Right kidney (tissue), 1 donor: ENCODE measurements around the gene CAB39.
"Not testable (repeated sequence)": the region's sequence is repeated elsewhere in the genome, so short reads cannot be mapped to it uniquely, and the experiment has no call there.

Source experiments
- DNase-seq: peaks from one replicate; pipeline ENCODE4 v3.0.0-alpha.2; 2016

The CAB39 gene

DNA sequence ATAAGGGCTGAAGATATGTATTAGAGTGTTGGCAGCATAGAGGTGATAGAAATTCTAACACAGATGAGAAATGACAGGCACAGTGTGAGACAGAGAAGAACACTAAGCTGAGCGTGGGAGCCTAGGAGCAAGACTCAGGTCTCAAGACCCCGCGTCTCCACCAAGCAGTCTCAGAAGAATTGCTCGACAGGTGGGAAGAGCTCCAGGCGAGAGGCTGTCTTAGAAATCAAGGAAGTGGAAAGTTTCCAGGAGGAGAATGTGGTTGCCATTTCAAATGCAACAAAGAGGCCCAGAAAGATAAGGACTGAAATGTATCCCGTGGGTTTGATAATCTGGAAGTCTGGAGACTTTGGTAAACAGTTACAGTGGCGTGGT is 31.5 kb upstream of the CAB39 start:
- no peak for DNase-seq

DNA sequence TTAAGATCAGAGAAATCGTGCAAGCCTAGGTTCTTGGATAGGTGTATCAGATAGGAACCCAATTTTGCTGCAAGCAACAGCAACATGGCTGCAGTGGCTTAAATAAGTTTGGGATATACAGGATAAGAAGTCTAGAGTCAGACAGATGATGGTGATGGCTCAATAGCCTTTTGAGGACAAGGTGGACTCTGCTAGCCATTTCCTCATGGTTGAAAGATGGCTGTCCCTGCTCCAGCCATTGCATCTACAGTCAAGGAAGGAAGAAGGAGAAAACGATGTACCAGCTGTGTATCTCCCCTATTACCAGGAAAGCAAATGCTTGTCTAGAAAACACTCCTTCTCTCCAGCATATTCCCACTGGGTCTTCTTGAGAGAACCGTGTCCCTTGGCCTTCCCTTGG is 30.1 kb upstream of the CAB39 start:
- no peak for DNase-seq

DNA sequence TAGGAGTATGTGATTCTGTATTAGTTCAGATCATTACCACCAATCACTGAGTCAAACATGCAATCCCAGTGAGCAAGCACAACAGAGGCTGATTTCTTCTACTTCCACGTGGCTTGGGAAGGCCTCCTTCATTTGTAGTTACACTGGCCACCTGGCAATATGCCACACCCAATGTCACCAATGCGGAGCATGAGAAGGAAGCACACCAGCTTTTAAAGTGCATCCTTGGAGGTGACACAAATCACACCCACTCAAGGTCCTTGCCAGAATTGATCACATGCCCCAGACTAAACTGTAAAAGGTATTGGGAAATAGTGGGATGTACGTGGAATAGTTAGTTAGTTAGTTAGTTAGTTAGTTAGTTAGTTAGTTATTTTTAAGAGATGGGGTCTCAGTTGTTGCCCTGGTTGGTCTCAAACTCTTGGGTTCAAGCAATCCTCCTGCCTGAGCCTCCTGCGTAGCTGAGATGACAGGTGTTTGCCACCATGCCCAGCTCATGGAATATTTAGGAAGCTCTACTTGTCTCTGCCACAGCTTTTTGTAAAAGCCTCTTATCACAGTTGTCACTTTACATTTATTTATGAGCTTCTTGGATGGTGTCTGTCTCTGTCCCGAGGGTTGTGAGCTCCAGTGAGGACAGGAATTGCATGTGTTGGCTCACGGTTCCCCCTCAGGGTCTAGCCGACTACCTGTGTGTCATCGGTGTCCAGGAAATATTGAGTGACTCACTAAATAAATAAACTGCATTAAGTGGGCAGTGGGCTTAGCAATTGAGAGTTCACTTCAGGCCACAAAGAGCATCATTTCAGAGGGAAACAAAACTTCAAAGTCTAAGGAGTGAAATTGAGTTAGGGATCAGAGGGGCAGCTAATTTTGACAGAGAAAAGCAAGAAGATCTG is 28.1 kb upstream of the CAB39 start:
- DNase-seq: no peak

GRCh38 chr2:230685178-230685577 is 27.5 kb upstream of the CAB39 start:
- DNase-seq: no peak

DNA sequence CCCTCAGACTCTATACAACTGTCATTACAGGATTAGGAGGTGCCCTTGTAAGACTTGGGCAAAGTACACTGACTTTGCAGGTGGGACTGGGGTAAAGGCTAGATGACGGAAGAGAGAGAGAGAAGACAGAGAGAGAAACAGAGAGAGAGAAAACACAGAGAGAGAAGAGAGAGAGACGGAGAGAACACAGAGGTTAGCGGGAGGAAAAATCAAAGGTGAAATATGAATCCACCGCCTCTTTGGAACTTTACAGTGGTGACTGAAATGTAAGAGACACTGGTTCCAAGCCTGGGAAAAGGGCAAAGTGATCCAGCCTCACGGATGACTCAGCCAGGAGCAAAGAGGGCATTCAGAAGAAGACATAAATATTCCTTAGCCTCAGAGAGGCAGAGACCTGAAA is 25.1 kb upstream of the CAB39 start:
- DNase-seq: no peak

DNA sequence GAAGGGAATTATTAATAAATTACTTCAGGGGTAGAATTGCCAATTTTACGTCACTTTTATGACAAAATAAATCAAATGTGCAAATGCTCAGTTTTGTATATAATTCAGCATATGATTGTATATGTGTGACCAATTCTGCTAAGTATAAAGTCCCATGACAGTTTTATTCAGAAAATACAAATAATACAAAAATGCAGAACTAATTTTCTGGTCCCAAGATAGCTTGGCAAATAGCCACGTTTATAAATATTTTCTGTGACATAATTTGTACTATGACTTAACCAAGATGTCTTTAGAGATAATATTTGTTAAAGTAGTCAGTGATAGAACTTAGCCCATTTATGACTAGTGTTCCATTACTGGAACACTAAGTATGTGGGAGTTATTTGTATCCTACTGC is 24.2 kb upstream of the CAB39 start:
- no peak for DNase-seq

- DNase-seq: no peak
These were observed 22.2 kb upstream of the CAB39 start for GRCh38 chr2:230690439-230690838.

DNA sequence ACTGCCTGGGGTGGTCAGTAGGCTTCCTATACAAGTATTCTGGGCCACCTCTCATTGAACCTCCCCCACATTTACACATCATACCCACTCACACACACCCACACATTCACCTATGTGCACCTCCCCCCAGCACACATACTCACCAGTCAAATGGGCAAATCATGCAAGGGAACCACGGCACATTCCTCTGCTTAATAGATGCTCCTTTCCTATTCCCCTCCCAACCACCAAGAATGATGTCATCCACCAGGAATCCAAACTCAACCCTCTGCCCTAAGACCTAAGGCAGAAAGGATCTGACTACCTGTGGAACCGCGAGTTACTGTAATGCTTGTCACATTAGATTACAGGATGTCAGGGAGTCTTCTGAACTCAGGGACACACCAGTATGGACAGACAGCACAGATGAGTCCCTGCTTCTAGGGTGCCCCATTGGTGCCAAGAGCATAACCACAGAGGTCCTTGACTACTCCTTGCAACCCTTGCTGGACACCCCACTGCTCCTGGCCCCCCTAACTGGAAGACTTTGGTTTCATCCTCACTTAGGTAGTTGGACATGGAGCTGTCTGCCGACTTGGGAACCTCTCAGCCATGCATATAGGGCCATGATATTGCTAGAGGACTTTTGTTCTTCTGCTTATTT is 21.5 kb upstream of the CAB39 start:
- no peak for DNase-seq

GRCh38 chr2:230692760-230693159 is 19.9 kb upstream of the CAB39 start:
- DNase-seq: no peak

GRCh38 chr2:230693411-230693810 is 19.2 kb upstream of the CAB39 start:
- no peak for DNase-seq

DNA sequence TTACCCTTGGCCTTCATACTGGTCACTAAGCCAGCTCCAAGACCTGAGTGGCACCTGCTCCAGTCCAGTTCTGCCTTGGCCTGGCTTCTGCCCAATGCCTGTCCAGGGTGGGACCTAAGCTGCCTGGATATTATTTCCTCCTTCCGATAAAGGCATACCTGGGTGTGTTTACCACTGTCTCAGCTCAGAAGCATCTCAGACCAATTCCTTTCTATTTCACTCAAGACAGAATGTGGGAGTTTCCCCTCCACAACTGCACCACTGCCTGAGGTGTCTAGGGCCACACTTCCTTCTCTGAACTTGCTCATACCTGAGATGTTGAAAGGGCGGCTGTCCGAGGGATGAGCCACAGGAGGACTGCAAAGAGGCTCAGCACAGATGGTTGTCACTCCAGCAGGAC is 18.4 kb upstream of the CAB39 start:
- no peak for DNase-seq

GRCh38 chr2:230695551-230695950 is 17.1 kb upstream of the CAB39 start:
- no peak for DNase-seq

- DNase-seq: no peak
These were observed 16.0 kb upstream of the CAB39 start for GRCh38 chr2:230696670-230697069.

- DNase-seq: no peak
These were observed 15.0 kb upstream of the CAB39 start for GRCh38 chr2:230697676-230698075.

DNA sequence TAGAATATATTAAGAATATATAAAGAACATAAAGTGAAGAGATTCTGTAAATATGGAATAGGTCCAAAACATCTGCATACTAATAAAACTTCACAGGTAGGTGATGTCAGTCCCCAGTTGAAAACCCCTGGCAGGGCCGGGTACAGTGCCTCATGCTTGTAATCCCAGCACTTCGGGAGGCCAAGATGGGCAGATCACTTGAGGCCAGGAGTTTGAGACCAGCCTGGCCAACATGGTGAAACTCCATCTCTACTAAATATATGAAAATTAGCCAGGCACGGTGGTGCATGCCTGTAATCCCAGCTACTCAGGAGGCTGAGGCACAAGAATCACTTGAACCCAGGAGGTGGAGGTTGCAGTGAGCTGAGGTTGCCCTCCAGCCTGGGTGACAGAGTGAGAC is 13.9 kb upstream of the CAB39 start:
- not testable (repeated sequence) for DNase-seq

- DNase-seq: no peak
These were observed 12.2 kb upstream of the CAB39 start for GRCh38 chr2:230700447-230700846.

- no peak for DNase-seq
These were observed 11.3 kb upstream of the CAB39 start for GRCh38 chr2:230701308-230701707.

DNA sequence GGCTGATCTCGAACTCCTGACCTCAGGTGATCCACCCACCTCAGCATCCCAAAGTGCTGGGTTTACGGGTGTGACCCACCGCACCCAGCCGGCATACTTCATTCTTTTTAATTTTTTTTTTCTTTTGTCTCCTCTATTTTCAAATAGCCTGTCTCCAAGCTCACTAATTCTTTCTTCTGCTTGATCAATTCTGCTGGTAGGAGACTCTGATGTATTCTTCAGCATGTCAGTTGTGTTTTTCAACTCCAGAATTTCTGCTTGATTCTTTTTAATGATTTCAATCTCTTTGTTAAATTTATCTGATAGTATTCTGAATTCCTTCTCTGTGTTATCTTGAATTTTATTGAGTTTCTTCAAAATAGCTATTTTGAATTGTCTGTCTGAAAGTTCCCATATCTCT is 10.2 kb upstream of the CAB39 start:
- DNase-seq: not testable (repeated sequence)

DNA sequence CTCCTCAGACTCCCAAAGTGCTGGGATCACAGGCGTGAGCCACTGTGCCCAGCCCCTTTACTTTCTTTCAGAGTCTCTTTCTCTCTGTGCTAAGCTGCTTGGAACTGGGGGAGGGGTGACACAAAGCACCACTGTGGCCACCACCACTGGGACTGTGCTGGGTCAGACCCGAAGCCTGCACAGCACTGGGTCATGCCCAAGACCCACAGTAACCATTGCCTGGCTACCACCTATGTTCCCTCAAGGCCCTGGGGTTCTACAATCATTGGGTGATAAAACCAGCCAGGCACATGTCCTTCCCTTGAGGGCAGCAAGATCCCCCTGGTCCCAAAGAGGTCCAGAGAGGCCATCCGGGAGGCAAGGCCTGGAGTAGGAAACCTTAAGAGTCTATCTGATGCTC is 9.1 kb upstream of the CAB39 start:
- DNase-seq: no peak

GRCh38 chr2:230706053-230706521 is 6.6 kb upstream of the CAB39 start:
- DNase-seq: no peak

- DNase-seq: no peak
These were observed 5.7 kb upstream of the CAB39 start for GRCh38 chr2:230706966-230707365.

- DNase-seq: no peak
These were observed 4.4 kb upstream of the CAB39 start for GRCh38 chr2:230708204-230708603.

DNA sequence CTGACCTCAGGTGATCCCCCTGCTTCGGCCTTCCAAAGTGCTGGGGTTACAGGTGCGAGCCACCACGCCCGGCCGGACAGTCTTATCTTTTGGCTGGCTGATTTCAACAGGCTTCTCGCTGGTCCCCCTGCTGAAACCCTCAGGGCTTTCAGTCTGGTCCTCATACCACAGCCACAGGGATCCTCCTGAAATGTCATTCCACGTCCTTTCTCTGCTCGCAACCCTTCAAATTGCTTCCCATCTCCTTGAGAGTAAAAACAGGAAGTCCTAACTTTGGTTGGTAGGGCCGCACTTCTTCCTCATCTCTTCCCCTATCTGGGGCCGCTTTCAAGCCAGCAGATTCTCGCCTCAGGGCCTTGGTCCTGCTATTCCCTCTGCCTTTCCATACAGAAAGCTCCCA is 1.4 kb upstream of the CAB39 start:
- no peak for DNase-seq
